NCI-H345 treated with DMSO at 0.1 percent for 48 hours (cell line): ENCODE measurements around the gene MYO10.

Source experiments
- DNase-seq: peaks from one replicate; lab custom pipeline; 2025; ENCODE audit not compliant: unreplicated experiment; lab: John Stamatoyannopoulos, UW

The MYO10 gene

DNA sequence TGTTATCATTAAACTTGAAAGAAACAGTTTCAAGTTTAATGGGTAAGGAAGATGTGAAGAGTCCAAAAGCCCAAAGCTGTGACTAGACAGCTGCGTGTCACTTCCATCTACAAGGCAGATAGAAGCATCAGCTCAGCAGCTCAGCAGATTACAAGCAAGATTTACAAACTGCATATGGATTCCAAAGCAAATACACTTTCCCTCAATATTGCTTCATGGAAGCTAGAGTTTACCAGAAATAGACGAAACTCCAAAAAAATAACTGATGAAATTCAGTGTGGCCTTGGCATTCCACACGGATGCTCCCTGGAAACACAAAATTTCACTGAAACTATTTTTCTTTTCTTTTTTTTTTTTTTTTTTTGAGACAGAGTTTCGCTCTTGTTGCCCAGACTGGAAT is 17.9 kb downstream of the MYO10 start:
- no peak for DNase-seq

DNA sequence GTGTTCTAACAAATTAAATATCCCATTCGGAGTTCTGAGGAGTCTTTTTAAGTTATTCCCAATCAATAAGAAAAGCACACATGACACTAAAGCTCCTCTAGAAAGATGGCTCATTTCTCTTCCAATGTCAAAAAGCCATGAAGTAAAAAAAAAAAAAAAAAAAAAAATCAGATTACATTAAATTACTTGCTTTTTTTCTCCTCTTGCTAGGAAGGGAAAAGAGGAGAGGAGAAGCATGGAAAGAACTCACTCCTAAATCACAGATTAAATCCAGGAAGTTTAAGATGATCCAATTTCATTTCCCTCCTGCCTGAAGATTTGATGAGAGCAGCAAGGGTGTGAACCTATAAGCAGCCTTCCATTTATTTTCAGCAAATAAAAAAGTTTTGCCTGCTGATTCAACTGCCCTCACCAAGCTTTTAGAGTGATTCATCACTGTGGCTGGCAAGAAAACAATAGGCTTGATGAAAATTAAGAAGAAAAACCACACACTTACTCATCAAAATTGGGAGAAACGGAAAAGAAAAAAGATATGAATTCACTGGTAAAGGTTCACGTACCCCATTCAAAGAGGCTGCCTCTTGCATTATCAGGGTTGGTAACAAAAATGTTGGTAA is 19.7 kb downstream of the MYO10 start:
- DNase-seq = no peak

DNA sequence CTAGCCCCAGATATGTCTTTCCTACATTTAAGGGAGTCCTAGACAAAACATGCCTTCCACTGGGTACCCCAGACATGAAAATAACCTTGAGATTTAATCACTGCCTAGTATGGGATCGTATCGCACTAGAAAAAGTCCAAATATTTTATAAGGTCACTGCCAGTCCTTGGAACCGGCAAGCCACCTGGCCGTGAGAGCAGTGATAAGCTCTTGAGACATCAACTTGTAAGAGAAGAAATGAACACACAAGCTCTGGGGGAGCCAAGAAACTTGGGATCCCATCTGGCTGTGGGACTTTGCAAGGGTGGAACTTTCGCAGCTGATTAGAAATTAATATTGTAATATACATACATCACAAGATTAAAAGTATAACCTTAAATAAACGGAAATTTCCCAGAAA is 21.5 kb downstream of the MYO10 start:
- no peak for DNase-seq

DNA sequence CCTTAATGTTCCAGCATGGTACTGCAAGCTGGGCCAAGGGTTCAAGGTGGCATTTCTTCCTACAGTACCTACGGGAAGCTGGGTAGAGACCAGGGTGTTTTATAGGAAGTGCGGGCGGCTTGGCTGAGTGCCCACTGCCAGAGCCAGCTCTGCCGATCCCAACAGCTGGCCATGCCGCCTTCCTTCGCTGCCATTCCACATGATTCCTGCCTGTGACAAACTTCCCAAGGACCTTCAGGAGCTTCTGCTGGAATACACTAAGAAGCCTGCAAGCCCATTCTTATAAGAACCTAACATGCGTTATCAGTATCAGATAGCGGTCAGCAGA is 22.0 kb downstream of the MYO10 start:
- no peak for DNase-seq

DNA sequence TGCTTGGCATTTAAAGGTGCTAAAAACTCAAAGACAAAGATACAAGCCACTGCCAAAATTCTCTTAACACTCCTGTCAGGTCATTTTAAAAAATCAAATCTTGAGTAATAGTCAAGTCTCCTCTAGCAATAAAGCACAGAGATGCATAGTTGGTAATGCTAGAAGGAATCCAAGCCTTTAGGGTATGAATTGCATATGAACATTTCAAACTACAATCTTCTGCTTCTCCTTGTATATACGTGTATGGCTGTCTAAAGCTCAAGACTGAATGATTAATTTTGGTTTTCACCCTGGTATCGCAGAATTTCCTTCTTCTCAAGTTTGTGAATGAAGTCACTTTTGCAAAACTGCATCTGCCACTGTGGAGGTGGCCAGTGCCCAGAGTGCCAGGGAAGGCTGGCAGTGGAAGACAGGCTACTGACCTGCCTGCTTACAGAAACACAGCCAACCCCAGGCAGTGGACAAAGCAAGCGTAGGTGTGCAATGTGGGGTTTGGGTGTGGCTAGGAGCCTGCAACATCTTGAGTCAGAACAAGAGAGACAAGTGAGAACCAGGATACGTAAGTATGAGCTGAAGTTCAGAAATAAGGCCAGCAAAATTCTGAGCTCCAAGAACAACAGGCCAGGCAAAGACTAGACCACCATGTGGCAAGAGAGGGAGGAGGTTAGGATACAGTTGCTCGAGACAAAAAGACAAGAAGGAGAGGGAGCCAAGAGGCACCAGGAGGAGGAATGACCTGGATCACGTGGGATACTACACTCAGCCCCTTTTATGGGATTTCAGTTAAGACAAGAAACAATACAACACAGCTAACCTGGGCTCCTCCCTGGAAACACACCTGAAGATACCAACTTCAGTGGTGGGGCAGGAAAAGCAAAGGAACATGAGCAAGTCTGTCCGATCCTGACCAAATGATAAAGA is 22.6 kb downstream of the MYO10 start:
- no peak for DNase-seq

DNA sequence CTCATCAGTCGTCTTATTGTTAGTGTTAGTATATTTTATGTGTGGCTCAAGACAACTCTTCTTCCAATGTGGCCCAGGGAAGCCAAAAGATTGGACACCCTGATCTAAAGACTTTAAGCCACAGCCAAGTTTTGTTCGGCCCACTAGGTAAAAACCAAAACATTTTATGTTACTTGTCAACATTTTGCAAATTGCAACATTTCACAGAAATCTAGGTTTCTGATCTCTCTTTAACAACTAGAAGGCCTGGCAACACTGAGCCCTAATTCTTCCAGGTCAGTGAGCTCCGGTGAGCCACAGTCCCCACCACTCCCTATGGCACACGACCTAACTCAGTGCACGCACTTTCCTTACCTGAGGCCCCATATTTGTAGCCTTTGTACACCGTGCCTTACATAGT is 24.0 kb downstream of the MYO10 start:
- no peak for DNase-seq

DNA sequence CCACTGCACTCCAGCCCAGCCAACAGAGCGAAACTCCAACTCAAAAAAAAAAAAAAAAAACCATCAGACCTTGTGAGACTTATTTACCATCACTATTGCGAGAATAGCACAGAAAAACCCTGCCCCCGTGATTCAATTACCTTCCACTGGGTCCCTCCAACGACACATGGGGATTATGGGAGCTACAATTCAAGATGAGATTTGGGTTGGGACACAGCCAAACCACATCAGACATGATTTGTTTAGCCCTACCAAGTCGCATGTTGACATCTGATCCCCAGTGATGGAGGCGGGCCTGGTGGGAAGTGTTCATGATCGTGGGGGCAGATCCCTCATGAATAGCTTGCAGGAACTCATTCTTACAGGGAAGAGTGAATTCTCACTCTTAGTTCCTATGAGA is 26.6 kb downstream of the MYO10 start:
- DNase-seq = no peak

DNA sequence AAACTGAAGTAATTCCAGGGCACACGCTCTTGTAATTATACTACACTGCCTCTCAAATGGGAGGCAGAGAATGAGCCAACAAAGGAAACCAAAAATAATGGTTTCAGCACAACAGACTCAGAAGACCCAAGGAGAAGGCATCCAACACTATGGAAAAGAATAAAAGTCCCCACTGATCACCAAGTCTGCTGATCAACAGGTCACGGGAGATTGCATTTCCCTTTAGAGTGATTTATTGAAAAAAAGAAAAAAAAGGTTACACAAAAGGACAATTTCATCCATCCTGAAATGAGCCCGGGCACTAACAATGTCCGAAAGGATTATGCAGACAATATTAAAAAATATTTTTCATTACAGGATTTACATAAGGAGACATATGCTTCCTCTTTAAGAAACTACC is 28.8 kb downstream of the MYO10 start:
- no peak for DNase-seq

DNA sequence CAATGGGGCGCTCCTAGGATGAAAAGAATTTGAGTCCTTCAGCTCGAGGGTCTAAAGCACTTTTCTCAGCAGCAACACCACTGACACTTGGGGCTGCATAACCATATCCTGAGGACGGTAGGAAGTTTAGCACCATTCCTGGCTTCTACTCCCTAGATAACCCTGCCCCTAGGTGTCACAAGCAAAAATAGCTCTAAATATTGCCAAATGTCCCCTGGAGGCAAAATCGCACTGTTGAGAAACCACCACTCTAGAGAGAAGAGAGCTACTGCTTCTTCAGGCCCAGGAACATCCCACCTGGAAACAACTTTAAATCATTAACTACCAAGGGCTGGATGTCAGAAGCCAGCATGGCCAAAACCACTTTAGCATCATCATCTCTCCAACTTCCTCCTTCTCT is 29.8 kb downstream of the MYO10 start:
- DNase-seq = no peak

DNA sequence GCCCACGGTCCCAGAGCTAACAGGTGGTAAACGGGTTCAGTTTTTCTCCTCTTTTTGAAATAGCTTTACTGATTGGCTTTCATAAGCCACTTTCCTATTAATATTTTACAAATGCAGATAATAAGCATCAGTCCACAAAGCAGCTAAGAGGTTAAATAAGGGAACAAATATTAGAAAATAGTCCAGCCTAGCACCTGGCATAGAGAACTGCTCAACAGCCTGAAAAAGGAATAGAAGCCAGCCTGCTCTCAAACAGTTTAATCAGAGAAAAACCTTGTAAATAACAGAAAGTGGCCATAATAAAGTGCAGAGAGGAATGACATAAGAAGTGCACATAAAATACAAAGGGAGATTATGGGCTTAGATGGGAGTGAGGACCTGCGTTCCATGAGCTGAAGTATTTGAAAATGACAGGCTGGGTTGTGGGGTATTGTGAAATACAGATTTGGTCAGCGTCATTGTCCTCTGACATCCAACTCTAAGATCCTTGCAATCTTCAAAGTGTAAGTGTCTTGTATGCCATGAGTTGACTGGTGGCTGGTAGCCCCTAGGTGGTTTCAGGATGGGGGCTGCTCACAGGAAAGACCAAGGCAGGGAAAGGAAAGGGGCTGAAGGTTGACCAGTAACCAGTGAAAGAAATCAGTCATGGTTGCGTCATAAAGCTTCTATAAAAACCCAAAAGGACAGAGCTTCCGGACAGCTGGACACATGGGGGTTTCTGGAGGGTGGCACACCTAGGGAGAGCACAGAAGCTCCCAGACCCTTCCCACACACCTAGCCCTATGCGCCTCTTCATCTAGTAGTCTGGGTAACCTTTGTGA is 32.4 kb downstream of the MYO10 start:
- no peak for DNase-seq

DNA sequence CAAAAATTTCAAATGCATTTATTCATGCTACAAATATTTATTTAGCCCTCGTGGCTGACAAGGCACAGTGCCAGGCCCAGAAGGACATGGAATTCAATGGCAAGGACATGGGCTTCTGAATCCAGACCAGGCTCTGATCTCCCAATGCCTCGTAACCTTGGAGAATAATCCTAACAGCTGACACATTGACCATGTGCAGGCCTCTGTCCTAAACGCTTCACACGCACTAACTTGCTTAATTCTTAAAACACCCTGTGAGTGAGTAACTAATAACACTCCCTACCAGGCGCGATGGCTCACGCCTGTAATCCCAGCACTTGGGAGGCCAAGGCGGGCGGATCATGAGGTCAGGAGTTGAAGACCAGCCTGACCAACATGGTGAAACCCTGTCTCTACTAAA is 33.2 kb downstream of the MYO10 start:
- no peak for DNase-seq

DNA sequence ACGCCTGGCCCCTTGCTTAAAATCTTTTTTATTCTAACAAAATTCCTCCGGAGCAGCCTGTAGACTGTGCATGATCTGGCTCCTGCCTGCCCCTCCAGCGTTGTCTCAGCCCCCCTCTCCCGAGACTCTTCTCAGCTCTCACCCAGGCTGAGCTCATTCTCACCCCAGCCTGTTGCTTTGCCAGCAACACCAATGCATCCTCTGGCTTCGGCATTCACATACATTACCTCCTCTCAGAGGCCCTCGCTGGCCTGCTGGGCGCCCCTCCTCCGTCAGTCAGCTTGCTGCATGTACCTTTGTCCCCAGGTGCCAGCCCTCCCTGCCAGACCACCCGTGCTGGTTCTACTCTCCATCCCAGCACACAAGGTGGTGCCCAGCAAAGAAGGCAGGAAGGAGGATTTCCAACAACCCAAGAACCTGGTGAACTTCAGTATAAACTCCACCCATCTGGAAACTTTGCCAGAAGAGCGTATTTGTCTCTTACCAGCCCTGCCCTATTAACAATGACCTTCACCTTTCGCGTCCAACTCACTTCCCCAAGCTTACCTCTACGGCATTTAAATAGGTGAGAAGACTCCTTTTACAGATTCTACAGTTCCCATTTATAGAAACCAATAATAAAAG is 35.0 kb downstream of the MYO10 start:
- no peak for DNase-seq

DNA sequence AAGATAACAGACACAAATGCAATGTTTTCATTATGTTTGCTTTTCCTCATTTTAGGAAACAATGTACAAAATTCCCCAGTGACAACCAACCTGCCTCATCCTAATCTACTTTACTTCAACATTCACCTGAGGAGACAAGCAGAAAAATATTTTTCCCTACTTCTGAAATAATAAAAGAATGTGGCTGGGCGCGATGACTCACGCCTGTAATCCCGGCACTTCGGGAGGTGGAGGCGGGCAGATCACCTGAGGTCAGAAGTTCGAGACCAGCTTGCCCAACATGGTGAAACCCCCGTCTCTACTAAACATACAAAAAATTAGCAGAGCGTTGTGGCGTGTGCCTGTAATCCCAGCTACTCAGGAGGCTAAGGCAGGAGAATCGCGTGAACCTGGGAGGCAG is 36.9 kb downstream of the MYO10 start:
- DNase-seq = no peak

DNA sequence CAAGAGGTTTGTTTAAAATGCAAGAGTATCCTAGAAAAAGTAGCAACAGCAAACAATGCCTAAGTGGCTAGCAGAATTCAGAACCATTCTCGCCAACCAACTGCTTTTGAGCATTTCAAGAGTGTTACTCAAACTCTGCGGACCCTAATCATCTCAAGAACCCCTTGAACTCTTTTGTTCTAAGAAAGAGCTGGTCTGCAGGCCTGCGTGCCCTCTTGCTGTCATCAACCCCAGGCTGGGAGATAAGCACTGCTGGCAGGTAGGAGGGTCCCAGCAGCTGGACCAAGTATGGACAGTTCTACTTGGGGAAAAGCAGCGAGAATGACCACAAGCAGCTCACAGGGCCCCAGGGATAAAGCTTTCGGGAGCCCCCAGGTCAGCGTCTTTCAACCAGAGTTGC is 38.3 kb downstream of the MYO10 start:
- no peak for DNase-seq

DNA sequence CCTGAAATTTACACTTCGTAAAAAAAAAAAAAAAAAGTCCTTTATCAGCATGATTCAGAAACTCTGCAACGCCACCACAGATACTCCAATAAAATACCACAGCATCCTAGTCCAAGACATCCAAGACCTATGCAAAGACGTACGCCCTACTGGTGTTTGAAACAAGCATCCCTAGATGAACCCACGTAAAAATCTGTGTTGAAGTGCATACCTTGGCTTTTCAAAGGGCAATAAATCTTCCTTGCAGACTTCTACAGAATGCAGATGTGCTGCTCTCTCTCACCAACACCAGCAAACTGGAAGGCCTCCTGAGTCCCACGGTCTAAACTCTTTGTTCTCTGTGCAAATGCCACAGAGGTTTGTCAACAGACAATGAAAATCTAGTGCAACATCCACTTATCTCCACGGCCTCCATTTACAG is 38.8 kb downstream of the MYO10 start:
- DNase-seq = peak; percentile 65

DNA sequence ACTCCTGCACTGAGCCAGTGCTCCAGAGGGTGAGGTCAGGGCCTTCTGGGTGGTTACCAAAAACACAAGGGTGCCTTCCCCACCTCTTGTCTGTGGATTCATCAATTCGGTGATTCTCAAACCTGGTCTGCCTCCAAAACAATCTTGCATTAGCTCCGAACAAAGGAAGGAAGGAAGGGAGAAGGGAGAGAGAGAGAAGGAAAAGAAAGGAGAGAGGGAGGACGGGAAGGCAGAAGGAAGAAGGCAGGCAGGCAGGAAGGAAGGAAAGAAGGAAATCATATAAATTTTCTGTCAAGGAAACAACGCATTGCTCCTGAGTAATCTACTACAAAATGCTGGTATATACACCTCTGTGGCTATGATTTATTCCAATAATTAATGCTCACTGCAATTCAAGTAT is 39.3 kb downstream of the MYO10 start:
- no peak for DNase-seq

DNA sequence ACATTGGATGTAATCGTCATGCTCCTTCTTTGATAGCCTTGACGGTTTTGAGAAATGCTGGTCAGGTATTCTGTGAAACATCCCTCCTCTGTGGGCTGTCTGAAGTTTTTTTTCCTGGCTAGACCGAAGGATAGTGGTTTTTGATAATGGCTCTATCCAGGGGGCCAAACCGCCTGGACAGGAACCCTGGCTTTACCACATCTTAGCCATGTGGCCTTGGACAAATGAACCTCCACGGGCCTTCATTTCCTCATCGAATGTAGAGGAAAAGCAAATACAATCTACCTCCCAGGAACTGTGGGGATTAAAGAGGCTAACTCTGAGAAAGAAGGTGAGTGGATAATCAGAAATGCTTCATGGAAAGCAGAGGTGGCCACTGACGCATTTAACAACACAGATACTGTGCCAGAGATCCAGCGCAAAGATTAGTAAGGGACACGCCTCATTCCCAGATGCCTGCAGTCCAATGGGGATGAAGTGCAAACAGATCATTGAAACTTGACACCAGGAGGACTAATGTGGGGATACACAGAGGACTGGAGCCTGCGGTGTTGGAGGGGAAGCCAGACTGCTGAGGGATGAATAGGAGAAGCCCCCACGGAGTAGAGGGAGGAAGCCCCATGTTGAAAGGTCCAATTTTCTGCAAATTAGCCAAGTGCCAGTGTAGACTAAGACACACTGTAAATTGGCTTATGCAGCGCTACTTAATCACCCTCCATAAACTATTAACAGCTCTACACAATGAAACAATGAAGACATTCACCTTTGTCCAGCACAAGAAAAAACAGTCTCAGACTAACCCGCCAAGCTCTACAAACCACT is 41.6 kb downstream of the MYO10 start:
- DNase-seq = peak; percentile 22

DNA sequence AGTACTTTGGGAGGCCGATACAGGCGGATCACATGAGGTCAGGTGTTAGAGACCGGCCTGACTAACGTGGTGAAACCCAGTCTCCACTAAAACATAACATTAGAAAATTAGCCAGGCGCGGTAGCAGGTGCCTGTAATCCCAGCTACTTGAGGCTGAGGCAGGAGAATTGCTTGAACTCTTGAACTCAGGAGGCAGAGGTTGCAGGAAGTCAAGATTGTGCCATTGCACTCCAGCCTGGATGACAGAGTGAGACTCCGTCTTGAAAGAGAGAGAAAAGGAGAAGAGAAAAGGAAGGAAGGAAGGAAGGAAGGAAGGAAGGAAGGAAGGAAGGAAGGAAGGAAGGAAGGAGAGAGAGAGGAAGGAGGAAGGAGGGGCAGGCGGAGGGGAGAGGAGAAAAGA is 45.1 kb downstream of the MYO10 start:
- DNase-seq = no peak

DNA sequence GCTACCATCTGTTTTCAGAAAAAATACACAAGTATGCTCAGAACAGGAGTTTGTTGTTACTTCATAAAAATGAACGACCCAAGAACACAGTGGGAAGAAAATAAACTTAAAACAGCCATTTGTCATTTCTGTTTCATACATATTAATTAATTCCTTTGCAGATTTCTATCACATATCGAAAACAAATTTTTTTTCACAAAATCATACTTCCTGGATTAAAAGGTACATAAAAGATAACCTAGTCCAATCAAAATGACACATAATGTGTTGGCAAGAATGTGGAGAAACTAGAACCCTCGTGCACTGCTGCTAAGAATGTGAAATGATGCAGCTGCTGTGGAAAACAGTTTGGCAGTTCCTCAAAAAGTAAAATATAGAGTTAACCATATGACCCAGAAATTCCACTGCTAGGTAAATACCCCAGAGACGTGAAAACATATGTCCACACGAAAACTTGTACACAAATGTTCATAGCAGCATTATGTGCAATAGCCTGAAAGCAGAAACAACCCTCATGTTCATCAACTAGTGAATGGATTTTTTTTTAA is 46.0 kb downstream of the MYO10 start:
- DNase-seq = no peak

DNA sequence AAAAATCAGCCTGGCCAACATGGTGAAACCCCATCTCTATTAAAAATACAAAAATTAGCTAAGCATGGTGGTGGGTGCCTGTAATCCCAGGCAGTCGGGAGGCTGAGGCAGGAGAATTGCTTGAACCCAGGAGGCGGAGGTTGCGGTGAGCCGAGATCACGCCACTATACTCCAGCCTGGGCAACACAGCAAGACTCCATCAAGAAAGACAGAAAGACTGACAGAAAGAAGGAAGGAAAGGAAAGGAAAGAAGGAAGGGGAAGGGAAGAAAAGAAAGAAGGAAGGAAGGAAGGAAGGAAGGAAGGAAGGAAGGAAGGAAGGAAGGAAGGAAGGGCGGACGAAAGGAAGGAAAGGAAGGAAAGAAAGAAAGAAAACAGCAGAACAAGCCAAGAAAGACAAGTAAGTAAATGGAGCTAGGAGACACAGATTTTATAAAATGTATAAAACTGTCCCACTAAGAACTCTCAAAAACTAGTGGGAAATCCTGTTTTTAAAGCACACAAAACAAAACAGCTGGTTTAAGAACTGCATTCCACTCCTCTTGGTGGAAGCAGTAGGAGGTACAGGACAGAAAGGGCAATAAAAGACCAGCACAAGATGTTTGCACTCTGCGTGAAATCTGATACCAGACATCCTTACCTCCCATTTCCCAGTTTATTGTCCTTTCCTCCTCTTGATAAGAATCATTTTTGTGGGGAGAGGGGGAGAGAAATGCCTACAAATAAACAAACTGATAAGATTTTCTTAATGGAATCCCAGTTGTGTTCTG is 46.7 kb downstream of the MYO10 start:
- DNase-seq = no peak
